ENCODE measurements around the gene TMEM258. TPM values are rescaled to one million over a fixed set of nuclear protein-coding genes. Genes with fewer than 3 reads are reported as not detected.

The TMEM258 gene
- polyA plus RNA-seq, 3 donors = 152 to 191 (median 165) TPM

Other genes with a start within 250 kb of the TMEM258 start
- gene SYT7, start 211.5 kb downstream of the TMEM258 start, polyA plus RNA-seq (ENCODE audit: insufficient read length in 3 of 3) = 10 to 100 TPM in 1 of 3 donors, 1 to 10 TPM in 2; 4.2 to 10.3 (median 4.8) TPM
- gene DAGLA, start 112.2 kb downstream of the TMEM258 start, polyA plus RNA-seq (ENCODE audit: insufficient read length in 3 of 3) = 1 to 10 TPM; 3.2 to 4.6 (median 4.4) TPM
- 10 to 100 TPM; 21.7 to 27.8 (median 23.4) TPM for gene MYRF, start 40.0 kb downstream of the TMEM258 start, polyA plus RNA-seq (ENCODE audit: insufficient read length in 3 of 3)
- 10 to 100 TPM; 30.6 to 49.0 (median 45.8) TPM for gene FEN1, start 312 bp upstream of the TMEM258 start, polyA plus RNA-seq (ENCODE audit: insufficient read length in 3 of 3)
- 10 to 100 TPM; 52.2 to 54.9 (median 54.7) TPM for gene FADS1, start 24.4 kb upstream of the TMEM258 start, polyA plus RNA-seq (ENCODE audit: insufficient read length in 3 of 3)
- gene FADS2, start 35.7 kb upstream of the TMEM258 start, polyA plus RNA-seq (ENCODE audit: insufficient read length in 3 of 3) = 100 to 1,000 TPM in 2 of 3 donors, 10 to 100 TPM in 1; 95.4 to 118 (median 113) TPM
- gene FADS3, start 98.9 kb upstream of the TMEM258 start, polyA plus RNA-seq (ENCODE audit: insufficient read length in 3 of 3) = 10 to 100 TPM; 13.0 to 22.9 (median 18.4) TPM
- 10 to 100 TPM; 18.0 to 24.4 (median 22.6) TPM for gene RAB3IL1, start 125.0 kb upstream of the TMEM258 start, polyA plus RNA-seq (ENCODE audit: insufficient read length in 3 of 3)
- gene BEST1, start 157.8 kb upstream of the TMEM258 start, polyA plus RNA-seq (ENCODE audit: insufficient read length in 3 of 3) = 1 to 10 TPM; 3.5 to 5.1 (median 4.6) TPM
- 1,000 to 10,000 TPM; 2,175 to 2,380 (median 2,187) TPM for gene FTH1, start 175.0 kb upstream of the TMEM258 start, polyA plus RNA-seq (ENCODE audit: insufficient read length in 3 of 3)

All from renal cortex interstitium (tissue), 3 donors.